Measurements from ENCODE around the gene OR56B4. TPM values are rescaled to one million over a fixed set of nuclear protein-coding genes. Genes with fewer than 3 reads are reported as not detected.
"Not testable (repeated sequence)": the region's sequence is repeated elsewhere in the genome, so short reads cannot be mapped to it uniquely, and the experiment has no call there.

OR56B4 gene
- total and polyA plus RNA-seq, 3 experiments from 2014 or later, result not detected

- Mint-ChIP-seq H3K4me3 (no peak overlapping the region), H3K27ac (no peak overlapping the region), H3K27me3 (peaks cover 4 to 6% of the 10 kb centered on the region in 2 donors), H3K9me3 (peaks cover 0 to 2% (median under 1%) of the 10 kb centered on the region in 5 donors), H3K36me3 (peaks cover 0 to 3% (median 0%) of the 10 kb centered on the region in 3 donors), H3K4me1 (no peaks in the 10 kb centered on the region)
- DNase-seq, result no peak
- H3K9me3 ChIP-seq (ENCODE audit: low read length), result no peaks in the 10 kb centered on the region
- ChIA-PET CTCF (no interaction called here), POLR2A (no interaction called here)
- no peak overlapping the region for H3K4me3 ChIP-seq (ENCODE audit: low read length)
- H3K27me3 ChIP-seq (ENCODE audit: insufficient read depth, low read length, poor library complexity, severe bottlenecking), result no peaks in the 10 kb centered on the region
- no peaks in the 10 kb centered on the region for H3K36me3 ChIP-seq (ENCODE audit: insufficient read depth, low read length)
- no peak overlapping the region for H3K27ac ChIP-seq (ENCODE audit: low read depth, low read length)
- H3K4me1 ChIP-seq (ENCODE audit: insufficient read depth, low read length), result no peaks in the 10 kb centered on the region
These were observed 16.8 kb downstream of the OR56B4 start for GRCh38 chr11:6124245-6124644.

GRCh38 chr11:6127881-6128280 is 20.4 kb downstream of the OR56B4 start:
- no peak for DNase-seq
- Histone ChIP-seq H3K27ac (ENCODE audit: low read depth, low read length) (no peak overlapping the region), H3K4me3 (ENCODE audit: low read length) (no peak overlapping the region), H3K4me1 (ENCODE audit: insufficient read depth, low read length) (no peaks in the 10 kb centered on the region), H3K9me3 (ENCODE audit: low read length) (no peaks in the 10 kb centered on the region), H3K27me3 (ENCODE audit: insufficient read depth, low read length, poor library complexity, severe bottlenecking) (no peaks in the 10 kb centered on the region), H3K36me3 (ENCODE audit: insufficient read depth, low read length) (no peaks in the 10 kb centered on the region)
- no peak overlapping the region for H3K4me3 Mint-ChIP-seq
- CTCF ChIA-PET, result interaction anchor here (0.9 kb wide), 1 partner anchor 11 kb away, joined by 3 read pairs; no protein-coding TSS in a partner anchor
- H3K9me3 Mint-ChIP-seq, result no peaks in the 10 kb centered on the region
- no peaks in the 10 kb centered on the region for H3K36me3 Mint-ChIP-seq
- POLR2A ChIA-PET, result no interaction called here
- no peak overlapping the region for H3K27ac Mint-ChIP-seq
- H3K4me1 Mint-ChIP-seq, result no peaks in the 10 kb centered on the region
- peaks cover 4 to 13% of the 10 kb centered on the region in 2 donors for H3K27me3 Mint-ChIP-seq

GRCh38 chr11:6129011-6129410 is 21.5 kb downstream of the OR56B4 start:
- DNase-seq, result no peak
- POLR2A ChIA-PET, result no interaction called here
- CTCF ChIA-PET, result no interaction called here

GRCh38 chr11:6129635-6130034 is 22.2 kb downstream of the OR56B4 start:
- Mint-ChIP-seq H3K9me3 (no peaks in the 10 kb centered on the region), H3K36me3 (no peaks in the 10 kb centered on the region), H3K4me1 (no peaks in the 10 kb centered on the region), H3K27ac (no peak overlapping the region), H3K4me3 (no peak overlapping the region), H3K27me3 (peaks cover 0 to 15% of the 10 kb centered on the region in 2 donors)
- Histone ChIP-seq H3K36me3 (ENCODE audit: insufficient read depth, low read length) (no peaks in the 10 kb centered on the region), H3K27ac (ENCODE audit: low read depth, low read length) (no peak overlapping the region), H3K27me3 (ENCODE audit: insufficient read depth, low read length, poor library complexity, severe bottlenecking) (no peaks in the 10 kb centered on the region), H3K4me3 (ENCODE audit: low read length) (no peak overlapping the region), H3K4me1 (ENCODE audit: insufficient read depth, low read length) (no peaks in the 10 kb centered on the region), H3K9me3 (ENCODE audit: low read length) (no peaks in the 10 kb centered on the region)
- no peak for DNase-seq
- POLR2A ChIA-PET, result no interaction called here
- CTCF ChIA-PET, result no interaction called here

More at GRCh38 chr11:6129011-6129410, 21.5 kb downstream of the OR56B4 start:
- Histone ChIP-seq H3K36me3 (ENCODE audit: insufficient read depth, low read length) (no peaks in the 10 kb centered on the region), H3K27me3 (ENCODE audit: insufficient read depth, low read length, poor library complexity, severe bottlenecking) (no peaks in the 10 kb centered on the region), H3K9me3 (ENCODE audit: low read length) (no peaks in the 10 kb centered on the region), H3K4me3 (ENCODE audit: low read length) (no peak overlapping the region), H3K27ac (ENCODE audit: low read depth, low read length) (no peak overlapping the region), H3K4me1 (ENCODE audit: insufficient read depth, low read length) (no peaks in the 10 kb centered on the region)
- no peak overlapping the region for H3K27ac Mint-ChIP-seq
- H3K36me3 Mint-ChIP-seq, result no peaks in the 10 kb centered on the region
- no peak overlapping the region for H3K4me3 Mint-ChIP-seq
- no peaks in the 10 kb centered on the region for H3K4me1 Mint-ChIP-seq
- peaks cover 0 to 13% of the 10 kb centered on the region in 2 donors for H3K27me3 Mint-ChIP-seq
- no peaks in the 10 kb centered on the region for H3K9me3 Mint-ChIP-seq

GRCh38 chr11:6132431-6132830 is 24.9 kb downstream of the OR56B4 start:
- Histone ChIP-seq H3K27me3 (ENCODE audit: insufficient read depth, low read length, poor library complexity, severe bottlenecking) (no peaks in the 10 kb centered on the region), H3K36me3 (ENCODE audit: insufficient read depth, low read length) (no peaks in the 10 kb centered on the region), H3K4me1 (ENCODE audit: insufficient read depth, low read length) (no peaks in the 10 kb centered on the region), H3K27ac (ENCODE audit: low read depth, low read length) (no peak overlapping the region), H3K9me3 (ENCODE audit: low read length) (no peaks in the 10 kb centered on the region), H3K4me3 (ENCODE audit: low read length) (no peak overlapping the region)
- DNase-seq, result no peak
- H3K4me3 Mint-ChIP-seq, result no peak overlapping the region
- peaks cover 0 to 2% (median 0%) of the 10 kb centered on the region in 5 donors for H3K9me3 Mint-ChIP-seq
- H3K27me3 Mint-ChIP-seq, result peaks cover 0 to 22% of the 10 kb centered on the region in 2 donors
- CTCF ChIA-PET, result no interaction called here
- no peak overlapping the region for H3K27ac Mint-ChIP-seq
- POLR2A ChIA-PET, result no interaction called here
- H3K4me1 Mint-ChIP-seq, result no peaks in the 10 kb centered on the region
- H3K36me3 Mint-ChIP-seq, result no peaks in the 10 kb centered on the region

- H3K36me3 ChIP-seq (ENCODE audit: insufficient read depth, low read length); POLR2A ChIA-PET; H3K4me1 Mint-ChIP-seq; H3K4me1 ChIP-seq (ENCODE audit: insufficient read depth, low read length); H3K4me3 ChIP-seq (ENCODE audit: low read length); H3K9me3 ChIP-seq (ENCODE audit: low read length); H3K27ac ChIP-seq (ENCODE audit: low read depth, low read length); CTCF ChIA-PET; H3K27me3 ChIP-seq (ENCODE audit: insufficient read depth, low read length, poor library complexity, severe bottlenecking); H3K9me3 Mint-ChIP-seq; H3K27ac Mint-ChIP-seq; DNase-seq; H3K4me3 Mint-ChIP-seq; H3K36me3 Mint-ChIP-seq: not testable (repeated sequence)
- H3K27me3 Mint-ChIP-seq, result peaks cover 0 to 25% of the 10 kb centered on the region in 2 donors
These were observed 28.5 kb downstream of the OR56B4 start for GRCh38 chr11:6135936-6136335.

- Mint-ChIP-seq H3K4me3 (no peak overlapping the region), H3K9me3 (peaks cover 0 to 3% (median 0%) of the 10 kb centered on the region in 5 donors), H3K36me3 (peaks cover 0 to 5% (median 1%) of the 10 kb centered on the region in 3 donors), H3K4me1 (no peaks in the 10 kb centered on the region), H3K27ac (no peak overlapping the region), H3K27me3 (peaks cover 13 to 30% of the 10 kb centered on the region in 2 donors)
- H3K9me3 ChIP-seq (ENCODE audit: low read length), result no peaks in the 10 kb centered on the region
- H3K4me1 ChIP-seq (ENCODE audit: insufficient read depth, low read length), result no peaks in the 10 kb centered on the region
- ChIA-PET CTCF (no interaction called here), POLR2A (no interaction called here)
- no peak overlapping the region for H3K27ac ChIP-seq (ENCODE audit: low read depth, low read length)
- no peaks in the 10 kb centered on the region for H3K36me3 ChIP-seq (ENCODE audit: insufficient read depth, low read length)
- DNase-seq, result no peak
- H3K27me3 ChIP-seq (ENCODE audit: insufficient read depth, low read length, poor library complexity, severe bottlenecking), result no peaks in the 10 kb centered on the region
- no peak overlapping the region for H3K4me3 ChIP-seq (ENCODE audit: low read length)
These were observed 35.5 kb downstream of the OR56B4 start for GRCh38 chr11:6142936-6143335.

- H3K27me3 ChIP-seq (ENCODE audit: insufficient read depth, low read length, poor library complexity, severe bottlenecking); H3K27ac Mint-ChIP-seq; H3K9me3 ChIP-seq (ENCODE audit: low read length); H3K4me3 Mint-ChIP-seq; H3K9me3 Mint-ChIP-seq; H3K4me1 ChIP-seq (ENCODE audit: insufficient read depth, low read length); CTCF ChIA-PET; DNase-seq; H3K27ac ChIP-seq (ENCODE audit: low read depth, low read length); H3K4me1 Mint-ChIP-seq; H3K36me3 ChIP-seq (ENCODE audit: insufficient read depth, low read length); POLR2A ChIA-PET; H3K36me3 Mint-ChIP-seq; H3K4me3 ChIP-seq (ENCODE audit: low read length): not testable (repeated sequence)
- peaks cover 13 to 22% of the 10 kb centered on the region in 2 donors for H3K27me3 Mint-ChIP-seq
These were observed 36.3 kb downstream of the OR56B4 start for GRCh38 chr11:6143737-6144136.

GRCh38 chr11:6151117-6151516 is 43.6 kb downstream of the OR56B4 start:
- Histone ChIP-seq H3K36me3 (ENCODE audit: insufficient read depth, low read length) (no peaks in the 10 kb centered on the region), H3K4me3 (ENCODE audit: low read length) (no peak overlapping the region), H3K27ac (ENCODE audit: low read depth, low read length) (no peak overlapping the region), H3K9me3 (ENCODE audit: low read length) (no peaks in the 10 kb centered on the region), H3K27me3 (ENCODE audit: insufficient read depth, low read length, poor library complexity, severe bottlenecking) (no peaks in the 10 kb centered on the region), H3K4me1 (ENCODE audit: insufficient read depth, low read length) (no peaks in the 10 kb centered on the region)
- Mint-ChIP-seq H3K9me3 (peaks cover 2 to 7% (median 4%) of the 10 kb centered on the region in 5 donors), H3K4me1 (no peaks in the 10 kb centered on the region), H3K36me3 (no peaks in the 10 kb centered on the region), H3K4me3 (no peak overlapping the region), H3K27ac (no peak overlapping the region), H3K27me3 (peaks cover 7 to 10% of the 10 kb centered on the region in 2 donors)
- ChIA-PET POLR2A (no interaction called here), CTCF (no interaction called here)
- DNase-seq, result no peak
